ENCODE data around the gene SERTAD2.

Gene SERTAD2

GRCh38 chr2:64650296-64650695 is 3.4 kb downstream of the SERTAD2 start:
- 89 to 91% methylated on average over 5 of the region's 5 CpGs for WGBS, 2 experiments
- H3K9me3 ChIP-seq (ENCODE audit: control insufficient read depth, low read length), result no peaks in the 10 kb centered on the region
- peaks cover 6% of the 10 kb centered on the region for H3K27me3 ChIP-seq (ENCODE audit: control insufficient read depth, insufficient read depth, low read length, poor library complexity, severe bottlenecking)
- no peaks in the 10 kb centered on the region for H3K36me3 ChIP-seq (ENCODE audit: control insufficient read depth, insufficient read depth, low read length)
- peaks cover 51% of the 10 kb centered on the region for H3K4me1 ChIP-seq (ENCODE audit: control insufficient read depth, insufficient read depth, low read length)
- H3K4me3 ChIP-seq (ENCODE audit: insufficient read depth, low read depth, low read length), result no peak overlapping the region
- H3K27ac ChIP-seq (ENCODE audit: insufficient read depth, low read depth, low read length, poor library complexity, severe bottlenecking), result no peak overlapping the region

DNA sequence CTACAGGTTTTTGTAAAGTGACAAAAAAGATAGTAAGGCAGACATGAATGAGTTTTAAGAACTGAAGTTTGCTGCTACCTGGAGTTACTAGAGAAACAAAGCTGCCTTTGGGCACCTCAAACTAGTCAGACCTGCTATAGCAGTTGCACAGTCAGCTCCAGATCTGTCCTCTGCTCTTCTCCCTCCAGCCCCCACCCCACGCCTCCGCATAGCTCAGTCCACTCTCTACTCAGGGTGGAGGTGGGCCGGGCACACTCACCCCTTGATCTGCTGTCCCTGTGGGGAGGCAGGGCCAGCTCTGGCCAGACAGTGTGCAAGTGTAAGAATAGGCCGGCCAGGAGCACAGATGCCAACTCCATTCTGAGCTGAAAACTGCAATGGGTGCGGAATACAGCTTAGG is 4.1 kb downstream of the SERTAD2 start:
- H3K27me3 ChIP-seq (ENCODE audit: control insufficient read depth, insufficient read depth, low read length, poor library complexity, severe bottlenecking), result no peaks in the 10 kb centered on the region
- no peaks in the 10 kb centered on the region for H3K9me3 ChIP-seq (ENCODE audit: control insufficient read depth, low read length)
- H3K4me3 ChIP-seq (ENCODE audit: insufficient read depth, low read depth, low read length), result no peak overlapping the region
- no peak overlapping the region for H3K27ac ChIP-seq (ENCODE audit: insufficient read depth, low read depth, low read length, poor library complexity, severe bottlenecking)
- no peaks in the 10 kb centered on the region for H3K36me3 ChIP-seq (ENCODE audit: control insufficient read depth, insufficient read depth, low read length)
- peaks cover 47% of the 10 kb centered on the region for H3K4me1 ChIP-seq (ENCODE audit: control insufficient read depth, insufficient read depth, low read length)
- 57 to 65% methylated on average over 5 of the region's 5 CpGs for WGBS, 2 experiments

- peaks cover 50% of the 10 kb centered on the region for H3K4me1 ChIP-seq (ENCODE audit: control insufficient read depth, insufficient read depth, low read length)
- 85 to 88% methylated on average over 6 of the region's 6 CpGs for WGBS, 2 experiments
- no peaks in the 10 kb centered on the region for H3K9me3 ChIP-seq (ENCODE audit: control insufficient read depth, low read length)
- H3K4me3 ChIP-seq (ENCODE audit: insufficient read depth, low read depth, low read length), result no peak overlapping the region
- H3K27me3 ChIP-seq (ENCODE audit: control insufficient read depth, insufficient read depth, low read length, poor library complexity, severe bottlenecking), result no peaks in the 10 kb centered on the region
- no peaks in the 10 kb centered on the region for H3K36me3 ChIP-seq (ENCODE audit: control insufficient read depth, insufficient read depth, low read length)
- H3K27ac ChIP-seq (ENCODE audit: insufficient read depth, low read depth, low read length, poor library complexity, severe bottlenecking), result no peak overlapping the region
Measured at GRCh38 chr2:64649013-64649484, 4.7 kb downstream of the SERTAD2 start.

DNA sequence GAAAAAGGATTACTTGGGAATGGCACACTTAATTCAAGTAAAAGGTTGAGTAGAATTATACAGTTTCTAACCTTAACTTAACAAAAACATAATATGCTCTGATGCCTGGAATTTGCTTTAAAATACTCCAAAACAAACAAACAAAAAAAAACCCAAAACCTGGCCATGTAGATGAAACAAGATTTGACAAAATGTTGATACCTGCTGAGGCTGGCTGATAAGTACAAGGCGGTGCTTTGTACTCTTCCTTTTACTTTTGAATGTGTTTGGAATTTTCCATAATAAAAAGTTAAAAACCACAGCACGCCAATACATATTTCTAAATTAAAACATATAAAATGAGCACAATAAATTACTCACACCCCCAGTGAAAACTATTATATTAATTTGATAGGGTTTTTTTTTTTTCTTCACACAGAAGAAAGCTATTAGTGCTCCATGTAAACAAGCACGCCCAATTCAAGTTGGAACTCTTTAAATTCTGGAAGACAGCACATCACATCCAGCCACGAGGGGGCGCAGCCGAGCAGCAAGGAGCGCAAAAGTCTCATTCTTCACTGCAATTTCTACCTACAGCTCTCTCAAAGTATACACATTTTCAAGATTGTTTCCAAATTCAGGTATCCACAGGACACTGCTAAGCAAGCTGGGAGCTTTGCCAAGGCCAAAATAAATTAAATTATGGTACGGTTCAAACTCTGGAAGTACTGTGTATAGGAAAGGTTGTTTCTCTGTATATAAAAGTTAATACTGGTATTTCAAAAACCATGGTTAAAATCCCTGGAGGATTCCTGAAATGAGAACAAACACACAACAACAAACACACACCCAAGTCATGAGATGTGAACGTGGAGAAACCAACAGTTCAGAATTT is 7.5 kb downstream of the SERTAD2 start:
- Histone ChIP-seq H3K4me3 (ENCODE audit: insufficient read depth, low read depth, low read length) (peak overlapping the region; percentile 39), H3K27me3 (ENCODE audit: control insufficient read depth, insufficient read depth, low read length, poor library complexity, severe bottlenecking) (no peaks in the 10 kb centered on the region), H3K4me1 (ENCODE audit: control insufficient read depth, insufficient read depth, low read length) (peaks cover 60% of the 10 kb centered on the region), H3K9me3 (ENCODE audit: control insufficient read depth, low read length) (no peaks in the 10 kb centered on the region), H3K27ac (ENCODE audit: insufficient read depth, low read depth, low read length, poor library complexity, severe bottlenecking) (no peak overlapping the region), H3K36me3 (ENCODE audit: control insufficient read depth, insufficient read depth, low read length) (no peaks in the 10 kb centered on the region)
- 2 to 12% methylated on average over 7 to 8 of the region's 9 CpGs for WGBS, 2 experiments

DNA sequence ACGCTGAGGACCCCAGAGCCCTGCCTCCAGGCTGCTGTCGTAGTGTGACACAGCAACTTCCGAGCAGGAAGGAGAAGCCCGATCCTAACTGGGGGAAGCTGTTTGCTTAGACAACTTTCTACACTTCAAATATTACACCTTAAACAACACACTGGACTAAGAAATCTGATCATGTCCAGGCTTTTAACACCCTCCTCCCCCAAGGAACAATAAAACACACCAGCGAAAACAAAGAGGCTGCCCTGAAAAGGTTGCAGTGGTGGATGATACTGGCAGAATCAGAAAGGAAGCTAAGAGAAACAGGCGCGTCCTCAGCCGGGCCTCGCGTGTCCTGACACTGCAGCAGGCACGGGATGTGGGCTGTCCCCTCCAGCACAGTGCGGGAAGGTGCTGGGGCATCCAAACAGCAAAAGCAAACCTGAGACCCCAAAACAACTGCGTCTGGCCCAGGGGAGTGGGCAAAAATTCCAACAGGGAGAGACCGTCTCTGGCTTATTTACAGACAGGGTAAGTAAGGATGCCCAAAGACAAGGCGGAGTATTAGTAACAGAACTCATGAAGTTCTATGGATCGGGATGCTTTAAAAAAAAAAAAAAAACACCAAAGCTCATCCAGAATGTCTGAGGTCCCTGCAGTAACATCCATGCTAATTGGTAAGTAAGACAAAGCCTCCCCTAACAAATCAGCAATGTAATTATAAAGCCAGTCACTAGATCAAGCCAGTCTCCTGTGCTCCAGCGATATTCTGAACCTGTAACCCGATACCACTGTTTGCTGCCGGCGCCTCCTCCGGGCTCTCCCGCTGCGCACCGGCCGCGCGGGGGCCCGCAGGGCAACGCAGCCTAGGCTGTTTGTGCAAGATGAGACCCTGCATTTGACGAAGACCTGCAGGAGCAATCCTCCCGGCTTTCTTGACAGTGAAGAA is 9.0 kb downstream of the SERTAD2 start:
- 0 to 1% methylated on average over 31 of the region's 31 CpGs for WGBS, 2 experiments

DNA sequence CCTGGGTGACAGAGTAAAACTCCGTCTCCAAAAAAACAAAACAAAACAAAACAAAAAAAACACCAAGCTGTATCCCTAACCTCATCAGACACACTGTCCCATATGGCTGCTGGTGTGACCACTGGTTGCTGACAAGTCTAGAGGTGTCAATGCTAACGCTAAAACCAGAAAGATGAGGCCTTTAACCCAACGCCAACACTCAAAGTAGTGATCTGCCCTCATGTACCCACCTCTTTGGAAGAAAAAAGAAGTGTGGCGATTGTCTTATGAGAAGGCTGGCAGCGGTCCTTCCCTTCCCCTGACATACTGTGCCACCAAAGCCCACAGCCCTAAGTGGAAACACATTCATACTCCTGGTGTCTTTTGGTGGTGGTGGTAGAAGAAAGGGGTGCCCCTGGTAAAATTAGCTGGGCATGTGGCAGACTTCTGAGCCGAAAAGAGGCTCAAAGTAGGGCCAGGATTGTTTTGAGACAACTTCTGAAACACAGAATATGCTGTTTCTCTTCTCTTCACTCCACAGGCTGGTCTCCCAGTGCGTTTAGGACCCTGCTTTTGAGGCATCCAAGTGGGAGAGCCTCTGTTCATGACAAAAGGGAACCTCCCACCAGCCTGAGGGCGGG is 9.8 kb downstream of the SERTAD2 start:
- Histone ChIP-seq H3K4me3 (ENCODE audit: insufficient read depth, low read depth, low read length) (peak overlapping the region; percentile 39), H3K36me3 (ENCODE audit: control insufficient read depth, insufficient read depth, low read length) (no peaks in the 10 kb centered on the region), H3K27ac (ENCODE audit: insufficient read depth, low read depth, low read length, poor library complexity, severe bottlenecking) (peak overlapping the region; percentile 97), H3K9me3 (ENCODE audit: control insufficient read depth, low read length) (no peaks in the 10 kb centered on the region), H3K27me3 (ENCODE audit: control insufficient read depth, insufficient read depth, low read length, poor library complexity, severe bottlenecking) (no peaks in the 10 kb centered on the region), H3K4me1 (ENCODE audit: control insufficient read depth, insufficient read depth, low read length) (peaks cover 58% of the 10 kb centered on the region)
- WGBS, 2 experiments, result 47 to 49% methylated on average over 7 to 8 of the region's 8 CpGs

More for the DNA sequence above, 9.0 kb downstream of the SERTAD2 start:
- Histone ChIP-seq H3K4me1 (ENCODE audit: control insufficient read depth, insufficient read depth, low read length) (peaks cover 63% of the 10 kb centered on the region), H3K27ac (ENCODE audit: insufficient read depth, low read depth, low read length, poor library complexity, severe bottlenecking) (peak overlapping the region; percentile 97), H3K27me3 (ENCODE audit: control insufficient read depth, insufficient read depth, low read length, poor library complexity, severe bottlenecking) (no peaks in the 10 kb centered on the region), H3K4me3 (ENCODE audit: insufficient read depth, low read depth, low read length) (peak overlapping the region; percentile 39), H3K36me3 (ENCODE audit: control insufficient read depth, insufficient read depth, low read length) (no peaks in the 10 kb centered on the region), H3K9me3 (ENCODE audit: control insufficient read depth, low read length) (no peaks in the 10 kb centered on the region)

DNA sequence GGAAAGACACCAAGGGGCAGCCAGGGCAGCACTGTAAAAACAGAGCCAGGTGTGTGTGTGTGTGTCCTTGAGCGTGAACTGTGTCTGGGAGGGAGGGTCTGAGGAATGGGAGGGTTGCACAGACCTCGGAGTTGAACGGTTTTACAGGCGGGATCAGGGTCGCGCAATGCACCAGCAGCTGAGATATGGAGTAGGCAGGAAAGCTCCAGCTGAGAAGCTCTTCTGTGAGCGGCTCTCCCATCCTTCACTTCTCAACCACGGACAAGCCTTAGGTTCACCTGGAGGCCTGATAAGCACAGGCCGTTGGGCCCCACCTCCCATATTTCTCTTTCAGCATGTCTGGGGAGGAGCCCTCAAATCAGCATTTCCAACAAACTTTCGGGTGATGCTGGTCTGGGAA is 12.1 kb downstream of the SERTAD2 start:
- Histone ChIP-seq H3K36me3 (ENCODE audit: control insufficient read depth, insufficient read depth, low read length) (peaks cover 3% of the 10 kb centered on the region), H3K27me3 (ENCODE audit: control insufficient read depth, insufficient read depth, low read length, poor library complexity, severe bottlenecking) (no peaks in the 10 kb centered on the region), H3K4me3 (ENCODE audit: insufficient read depth, low read depth, low read length) (no peak overlapping the region), H3K9me3 (ENCODE audit: control insufficient read depth, low read length) (no peaks in the 10 kb centered on the region), H3K4me1 (ENCODE audit: control insufficient read depth, insufficient read depth, low read length) (peaks cover 74% of the 10 kb centered on the region), H3K27ac (ENCODE audit: insufficient read depth, low read depth, low read length, poor library complexity, severe bottlenecking) (no peak overlapping the region)
- WGBS, 2 experiments, result 89 to 90% methylated on average over 10 of the region's 10 CpGs

DNA sequence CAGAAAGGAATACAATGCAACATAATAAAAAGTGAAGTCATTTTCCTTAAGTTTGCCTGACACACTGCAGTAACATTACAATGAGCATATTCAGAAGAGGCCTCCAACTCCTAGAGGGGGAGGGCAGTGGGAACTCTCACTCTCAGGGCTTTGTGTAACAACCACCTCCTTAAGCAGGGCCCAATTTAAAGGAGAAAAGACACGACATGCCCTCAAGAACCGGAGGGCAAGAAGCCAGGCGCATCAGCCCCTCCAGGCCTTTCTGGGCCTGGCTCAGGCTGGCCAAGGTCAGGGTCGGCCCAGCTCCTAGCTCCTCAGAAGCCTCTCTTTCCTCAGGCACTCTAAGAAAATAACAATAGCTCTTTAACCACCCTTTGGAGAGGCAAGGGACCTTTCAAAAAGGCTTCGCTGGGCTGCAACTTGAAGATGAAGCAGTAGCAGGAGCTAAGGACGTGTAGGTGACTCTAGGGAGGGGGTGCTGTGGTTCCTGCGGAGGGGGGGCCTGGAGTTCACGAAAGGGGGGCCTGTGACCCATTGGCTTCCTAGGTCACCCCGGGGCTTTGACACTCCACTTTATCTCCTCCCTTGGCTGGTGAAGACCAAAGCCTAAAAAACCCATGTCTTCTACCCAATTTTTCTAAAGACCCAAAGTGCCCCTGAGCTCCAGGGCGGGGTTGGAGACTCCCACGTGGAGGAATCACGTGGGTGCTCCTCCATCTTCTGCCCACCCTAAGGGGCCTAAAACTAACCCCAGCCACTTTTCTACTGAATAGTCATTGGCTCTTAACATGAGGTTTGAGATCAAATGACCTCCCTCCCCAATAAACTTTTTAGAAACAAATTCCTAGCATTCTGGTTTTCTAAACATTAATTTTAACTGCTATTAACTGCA is 13.3 kb downstream of the SERTAD2 start:
- H3K4me3 ChIP-seq (ENCODE audit: insufficient read depth, low read depth, low read length), result no peak overlapping the region
- WGBS, 2 experiments, result 50 to 51% methylated on average over 12 of the region's 12 CpGs
- peaks cover 66% of the 10 kb centered on the region for H3K4me1 ChIP-seq (ENCODE audit: control insufficient read depth, insufficient read depth, low read length)
- H3K36me3 ChIP-seq (ENCODE audit: control insufficient read depth, insufficient read depth, low read length), result peaks cover 11% of the 10 kb centered on the region
- H3K27ac ChIP-seq (ENCODE audit: insufficient read depth, low read depth, low read length, poor library complexity, severe bottlenecking), result no peak overlapping the region
- no peaks in the 10 kb centered on the region for H3K9me3 ChIP-seq (ENCODE audit: control insufficient read depth, low read length)
- no peaks in the 10 kb centered on the region for H3K27me3 ChIP-seq (ENCODE audit: control insufficient read depth, insufficient read depth, low read length, poor library complexity, severe bottlenecking)

- Histone ChIP-seq H3K9me3 (ENCODE audit: control insufficient read depth, low read length) (no peaks in the 10 kb centered on the region), H3K4me1 (ENCODE audit: control insufficient read depth, insufficient read depth, low read length) (peaks cover 66% of the 10 kb centered on the region), H3K27me3 (ENCODE audit: control insufficient read depth, insufficient read depth, low read length, poor library complexity, severe bottlenecking) (no peaks in the 10 kb centered on the region), H3K36me3 (ENCODE audit: control insufficient read depth, insufficient read depth, low read length) (peaks cover 11% of the 10 kb centered on the region), H3K27ac (ENCODE audit: insufficient read depth, low read depth, low read length, poor library complexity, severe bottlenecking) (no peak overlapping the region), H3K4me3 (ENCODE audit: insufficient read depth, low read depth, low read length) (no peak overlapping the region)
- 59 to 70% methylated on average over 2 of the region's 2 CpGs for WGBS, 2 experiments
Measured at GRCh38 chr2:64639691-64640090, 14.0 kb downstream of the SERTAD2 start.

All from ectodermal cell (in vitro differentiated cells).